HEK293T (cell line): Measurements from ENCODE around the gene LRP5.

ENCODE experiments used
- CTCF ChIA-PET: fragments of 350-600 bp; formaldehyde crosslinking; extraction: SDS; loops from one replicate; lab custom pipeline; 2021; ENCODE audit warnings: antibody characterized with exemption, inconsistent platforms; lab: Yijun Ruan, JAX
- POLR2A ChIA-PET: fragments of 350-600 bp; formaldehyde crosslinking; extraction: SDS; loops from one replicate; lab custom pipeline; 2020; ENCODE audit warnings: antibody characterized with exemption, inconsistent platforms; lab: Yijun Ruan, JAX
- DNase-seq: peaks from one replicate; pipeline ENCODE4 v3.0.0; 2012; ENCODE audit warnings: mixed read lengths; ENCODE audit errors: extremely low spot score
- ARNT ChIP-seq: fragments of 450-650 bp; IDR thresholded peaks from 2 replicates; pipeline ENCODE4 v1.6.1; 2017; ENCODE audit warnings: mild to moderate bottlenecking
- BHLHE40 ChIP-seq: fragments of 450-650 bp; IDR thresholded peaks from 2 replicates; pipeline ENCODE4 v1.6.1; 2016; ENCODE audit warnings: mild to moderate bottlenecking, moderate library complexity, borderline replicate concordance
- CTBP1 ChIP-seq: fragments of 450-650 bp; IDR thresholded peaks from 2 replicates; pipeline ENCODE4 v1.6.1; 2016; ENCODE audit warnings: borderline replicate concordance
- ELF4 ChIP-seq: fragments of 450-650 bp; IDR thresholded peaks from 2 replicates; pipeline ENCODE4 v1.6.1; 2017; ENCODE audit warnings: antibody characterized with exemption
- FOXA1 ChIP-seq: fragments of 450-650 bp; IDR thresholded peaks from 2 replicates; pipeline ENCODE4 v1.6.1; 2016; ENCODE audit warnings: mild to moderate bottlenecking
- FOXK2 ChIP-seq: fragments of 450-650 bp; IDR thresholded peaks from 2 replicates; pipeline ENCODE4 v1.6.1; 2016; ENCODE audit warnings: mild to moderate bottlenecking
- FOXM1 ChIP-seq: fragments of 450-650 bp; IDR thresholded peaks from 2 replicates; pipeline ENCODE4 v1.6.1; 2017; ENCODE audit warnings: mild to moderate bottlenecking, borderline replicate concordance
- HDGF ChIP-seq: fragments of 450-650 bp; IDR thresholded peaks from 2 replicates; pipeline ENCODE4 v1.6.1; 2017; ENCODE audit warnings: antibody characterized with exemption, borderline replicate concordance
- L3MBTL2 ChIP-seq: fragments of 450-650 bp; conservative IDR thresholded peaks from 2 replicates; pipeline ENCODE4 v1.6.1; 2016; ENCODE audit warnings: mild to moderate bottlenecking
- LEF1 ChIP-seq: fragments of 450-650 bp; IDR thresholded peaks from 2 replicates; pipeline ENCODE4 v1.6.1; 2017; ENCODE audit warnings: mild to moderate bottlenecking, borderline replicate concordance
- NFRKB ChIP-seq: fragments of 450-650 bp; IDR thresholded peaks from 2 replicates; pipeline ENCODE4 v1.6.1; 2016; ENCODE audit warnings: mild to moderate bottlenecking, moderate library complexity
- SP1 ChIP-seq: fragments of 450-650 bp; IDR thresholded peaks from 2 replicates; pipeline ENCODE4 v1.6.1; 2017
- SUZ12 ChIP-seq: fragments of 450-650 bp; IDR thresholded peaks from 2 replicates; pipeline ENCODE4 v1.6.1; 2016; ENCODE audit warnings: mild to moderate bottlenecking
- TARDBP ChIP-seq: fragments of 450-650 bp; IDR thresholded peaks from 2 replicates; pipeline ENCODE4 v1.6.1; 2016
- ZNF384 ChIP-seq: fragments of 450-650 bp; IDR thresholded peaks from 2 replicates; pipeline ENCODE4 v1.6.1; 2016
- TF ChIP-seq, protein P1 (sequence below): fragments of 450-650 bp; IDR thresholded peaks from 2 replicates; pipeline ENCODE4 v1.6.1; 2016

LRP5 gene

GRCh38 chr11:68332186-68332585 is 19.8 kb downstream of the LRP5 start:
- ChIA-PET POLR2A (no interaction called here), CTCF (no interaction called here)
- TF ChIP-seq L3MBTL2 (no peak), NFRKB (no peak), LEF1 (no peak), SP1 (no peak), FOXA1 (no peak), ELF4 (no peak), FOXK2 (no peak), BHLHE40 (no peak)
- no peak for DNase-seq

- DNase-seq: no peak
- ChIA-PET CTCF (no interaction called here), POLR2A (no interaction called here)
- TF ChIP-seq BHLHE40 (no peak), SP1 (no peak), FOXK2 (no peak), ZNF384 (no peak)
These were observed 20.8 kb downstream of the LRP5 start for GRCh38 chr11:68333173-68333572.

DNA sequence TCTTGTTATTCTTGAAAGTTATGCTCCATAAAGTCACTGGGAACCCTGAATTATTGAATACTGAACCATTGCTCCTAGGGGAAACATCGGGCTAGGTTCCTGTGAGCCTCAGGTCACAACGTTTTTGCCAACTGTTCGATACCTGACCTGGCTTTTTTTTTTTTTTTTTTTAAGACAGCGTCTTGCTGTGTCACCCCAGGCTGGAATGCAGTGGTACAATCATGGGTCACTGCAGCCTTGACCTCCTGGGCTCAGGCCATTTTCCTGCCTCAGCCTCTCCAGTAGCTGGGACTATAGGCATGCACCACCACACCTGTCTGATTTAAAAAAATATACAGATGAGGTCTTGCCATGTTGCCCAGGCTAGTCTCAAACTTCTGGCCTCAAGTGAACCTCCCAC is 22.5 kb downstream of the LRP5 start:
- TF ChIP-seq L3MBTL2 (no peak), BHLHE40 (no peak), CTBP1 (no peak), ELF4 (no peak), TARDBP (no peak), ARNT (no peak)
- ChIA-PET POLR2A (no interaction called here), CTCF (interaction anchor here (1.1 kb wide), 1 partner anchor 10 kb away, joined by 3 read pairs; no protein-coding TSS in a partner anchor)
- DNase-seq: no peak

GRCh38 chr11:68335683-68336082 is 23.3 kb downstream of the LRP5 start:
- POLR2A ChIA-PET: no interaction called here
- DNase-seq: no peak
- CTCF ChIA-PET: interaction anchor here (1.1 kb wide), 1 partner anchor 11 kb away, joined by 3 read pairs; no protein-coding TSS in a partner anchor
- TF ChIP-seq L3MBTL2 (no peak), HDGF (no peak), BHLHE40 (no peak), ZNF384 (no peak), FOXK2 (no peak), CTBP1 (no peak), ARNT (no peak), FOXA1 (no peak), TARDBP (no peak), LEF1 (no peak), SUZ12 (no peak), ELF4 (no peak), FOXM1 (no peak), NFRKB (no peak), SP1 (no peak)
- TF ChIP-seq, protein P1, sequence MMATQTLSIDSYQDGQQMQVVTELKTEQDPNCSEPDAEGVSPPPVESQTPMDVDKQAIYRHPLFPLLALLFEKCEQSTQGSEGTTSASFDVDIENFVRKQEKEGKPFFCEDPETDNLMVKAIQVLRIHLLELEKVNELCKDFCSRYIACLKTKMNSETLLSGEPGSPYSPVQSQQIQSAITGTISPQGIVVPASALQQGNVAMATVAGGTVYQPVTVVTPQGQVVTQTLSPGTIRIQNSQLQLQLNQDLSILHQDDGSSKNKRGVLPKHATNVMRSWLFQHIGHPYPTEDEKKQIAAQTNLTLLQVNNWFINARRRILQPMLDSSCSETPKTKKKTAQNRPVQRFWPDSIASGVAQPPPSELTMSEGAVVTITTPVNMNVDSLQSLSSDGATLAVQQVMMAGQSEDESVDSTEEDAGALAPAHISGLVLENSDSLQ: no peak

GRCh38 chr11:68336716-68337115 is 24.3 kb downstream of the LRP5 start:
- ChIA-PET POLR2A (no interaction called here), CTCF (no interaction called here)
- DNase-seq: no peak
- TF ChIP-seq, protein P1: no peak
- TF ChIP-seq CTBP1 (no peak), ZNF384 (no peak), ELF4 (no peak), L3MBTL2 (no peak), FOXA1 (no peak), FOXM1 (no peak), TARDBP (no peak), SUZ12 (no peak), ARNT (no peak), BHLHE40 (no peak), HDGF (no peak), SP1 (no peak), NFRKB (no peak), LEF1 (no peak), FOXK2 (no peak)

DNA sequence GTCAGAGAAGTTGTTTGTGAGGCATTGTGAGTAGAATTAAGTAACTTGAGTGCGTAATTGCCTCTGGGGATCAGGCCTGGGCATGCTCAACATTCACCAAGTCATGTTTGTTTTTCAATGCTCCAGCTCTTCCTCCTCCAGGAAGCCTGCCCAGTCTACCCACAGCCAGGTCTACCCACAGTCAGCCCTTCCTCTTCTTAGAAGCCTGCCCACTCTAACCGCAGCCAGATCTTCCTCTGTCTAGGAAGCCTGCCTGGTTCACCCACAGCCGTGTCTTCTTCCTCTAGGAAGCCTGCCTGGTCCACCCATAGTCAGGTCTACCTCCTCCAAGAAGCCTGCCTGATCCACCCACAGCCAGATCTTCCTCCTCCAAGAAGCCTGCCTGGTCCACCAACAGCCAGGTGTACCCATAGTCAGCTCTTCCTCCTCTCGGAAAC is 25.0 kb downstream of the LRP5 start:
- no peak for TF ChIP-seq NFRKB
- TF ChIP-seq FOXK2: no peak
- TF ChIP-seq FOXM1: no peak
- no peak for TF ChIP-seq BHLHE40
- TF ChIP-seq LEF1: no peak
- TF ChIP-seq ELF4: no peak
- CTCF ChIA-PET: interaction anchor here (1.1 kb wide), 1 partner anchor 9 kb away, joined by 4 read pairs; no protein-coding TSS in a partner anchor
- POLR2A ChIA-PET: no interaction called here
- DNase-seq: no peak

DNA sequence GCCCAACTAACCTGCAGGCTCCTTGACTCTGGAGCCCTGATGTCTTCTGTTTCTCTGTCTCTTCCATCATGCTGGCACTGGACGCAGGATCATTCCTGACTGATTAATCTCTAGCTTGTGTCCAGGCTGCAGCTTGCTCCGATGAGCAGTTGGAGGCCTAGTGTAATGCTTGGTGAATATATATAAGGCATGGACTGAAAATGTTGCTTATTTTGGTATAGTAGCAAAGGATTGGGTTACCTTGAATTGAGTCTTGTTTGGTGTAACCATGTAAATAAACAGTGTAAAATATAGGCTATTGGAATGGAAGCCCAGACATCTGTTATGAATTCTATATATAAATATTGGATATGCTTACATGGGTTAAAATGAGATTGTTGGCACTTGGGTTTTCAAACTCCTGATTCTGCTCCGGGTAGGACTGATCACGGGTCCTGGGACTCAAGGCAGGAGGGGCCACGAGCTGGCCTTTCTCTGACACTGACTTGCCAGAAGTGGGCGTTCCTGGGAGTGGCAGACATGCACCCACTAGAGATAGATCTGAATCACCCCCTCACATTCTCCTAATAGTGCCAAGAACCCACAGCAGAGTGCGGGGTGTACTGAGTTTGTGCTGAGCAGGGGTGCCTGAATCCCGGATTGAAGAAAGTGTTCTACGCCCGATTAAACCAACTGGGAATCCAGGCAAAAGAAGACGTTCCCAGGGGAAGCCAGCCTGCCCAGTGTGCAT is 25.8 kb downstream of the LRP5 start:
- CTCF ChIA-PET: interaction anchor here (1.1 kb wide), 1 partner anchor 10 kb away, joined by 4 read pairs; no protein-coding TSS in a partner anchor
- DNase-seq: no peak
- TF ChIP-seq ZNF384 (no peak), L3MBTL2 (no peak), ELF4 (no peak), TARDBP (no peak), CTBP1 (no peak), BHLHE40 (no peak), HDGF (no peak), ARNT (no peak), NFRKB (no peak), SP1 (no peak), FOXM1 (no peak), SUZ12 (no peak), FOXK2 (no peak), LEF1 (no peak), FOXA1 (no peak)
- TF ChIP-seq, protein P1: no peak
- POLR2A ChIA-PET: no interaction called here
